ENCODE data around the gene KRT33A.
"Not testable (repeated sequence)": the region's sequence is repeated elsewhere in the genome, so short reads cannot be mapped to it uniquely, and the experiment has no call there.

KRT33A gene

GRCh38 chr17:41360296-41360995 lies 9.8 kb upstream of the KRT33A start:
- DNase-seq: no peak

- no peak for DNase-seq
Measured at GRCh38 chr17:41354536-41354935, 3.9 kb upstream of the KRT33A start.

DNA sequence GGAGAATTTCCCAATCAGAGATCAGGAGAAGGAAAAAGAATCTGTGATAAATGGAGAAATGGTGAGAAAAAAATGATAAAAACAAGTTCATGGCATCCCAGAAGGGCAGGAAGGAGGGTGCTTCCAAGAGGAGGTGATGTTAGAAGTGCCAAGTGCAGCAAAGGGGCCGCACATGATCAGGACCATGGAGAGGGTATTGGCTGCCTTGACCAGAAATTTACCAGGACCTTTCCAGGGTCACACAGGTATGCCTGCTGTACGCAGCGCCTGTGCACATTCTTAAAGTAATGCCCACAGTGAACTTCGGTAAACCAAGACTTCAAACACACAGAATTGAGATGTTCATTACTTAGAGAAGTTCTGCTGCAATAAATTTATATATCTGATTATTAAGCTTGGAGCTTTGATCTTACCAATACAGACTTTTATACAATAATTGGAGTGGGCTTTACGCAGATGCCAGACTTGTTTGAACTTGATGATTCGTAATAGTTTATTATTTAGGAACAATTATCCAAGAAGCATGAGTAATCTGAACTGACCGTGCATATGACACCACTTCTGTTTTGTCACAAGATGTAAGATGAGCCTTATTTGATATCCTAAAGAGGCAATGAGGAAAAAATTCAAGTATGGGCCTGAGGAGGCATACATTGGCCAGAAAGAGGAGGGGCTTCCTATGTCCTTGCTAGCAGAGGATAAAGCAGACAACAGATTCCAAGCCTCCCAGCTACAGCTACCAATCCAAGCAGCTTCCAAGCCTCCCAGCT lies 2.2 kb upstream of the KRT33A start:
- DNase-seq: no peak

DNA sequence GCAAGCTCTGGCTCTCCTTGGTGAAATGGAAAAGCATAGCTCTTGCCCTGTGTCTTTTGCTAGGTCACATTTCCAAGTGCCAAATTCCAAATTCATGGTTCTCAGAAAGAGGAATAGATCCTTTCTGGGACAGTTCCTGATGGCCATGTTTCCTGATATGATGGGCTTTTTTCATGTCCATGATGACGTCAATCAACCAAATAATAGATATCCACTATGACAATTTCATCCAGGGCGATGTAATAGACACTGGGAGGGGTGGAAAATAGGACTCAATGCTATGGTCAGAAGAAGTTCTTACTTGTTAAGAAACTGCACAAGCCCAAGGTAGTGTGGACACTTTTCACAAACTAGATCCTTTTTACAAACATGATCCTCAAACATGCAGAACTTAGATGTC lies 549 bp upstream of the KRT33A start:
- DNase-seq: no peak

DNA sequence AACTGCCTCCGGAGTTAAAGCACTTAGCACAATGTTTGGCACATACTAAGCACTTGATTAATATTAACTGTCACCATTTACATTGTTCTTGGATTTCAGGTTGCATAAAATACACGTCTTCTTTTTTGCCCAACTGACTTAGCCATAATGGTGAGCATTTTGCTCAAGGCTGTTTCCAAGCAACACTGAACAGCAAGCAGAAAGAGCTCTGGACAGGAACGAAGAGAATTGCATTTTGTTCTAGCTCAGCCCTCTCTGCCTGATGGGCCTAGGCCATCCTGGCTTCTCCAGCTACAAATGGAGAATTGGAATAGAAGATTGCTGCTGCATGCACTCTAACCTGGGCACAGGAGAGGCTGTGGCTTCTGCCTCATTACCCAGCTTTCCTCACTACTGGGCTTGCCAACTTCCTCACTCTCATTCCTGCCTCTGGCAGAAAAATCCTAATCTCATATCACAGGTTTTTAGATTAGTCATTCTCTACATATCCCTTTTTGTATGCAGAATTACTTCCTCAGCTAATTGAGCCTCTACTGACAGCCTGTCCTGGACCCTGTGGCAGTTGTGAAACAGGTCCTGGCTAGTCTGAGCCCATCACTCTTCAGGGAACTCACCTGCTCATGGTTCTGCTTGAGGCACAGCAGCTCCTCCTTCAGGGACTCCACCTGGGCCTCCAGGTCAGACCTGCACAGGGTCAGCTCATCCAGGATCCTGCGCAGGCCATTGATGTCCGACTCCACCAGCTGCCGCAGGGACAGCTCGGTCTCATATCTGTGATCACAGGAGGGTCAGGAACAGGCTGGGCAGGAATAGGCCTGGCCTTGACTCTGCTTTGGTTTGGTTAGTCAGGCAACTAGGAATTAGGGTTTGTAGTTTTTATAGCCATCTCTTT lies 2.5 kb downstream of the KRT33A start:
- DNase-seq: no peak

- not testable (repeated sequence) for DNase-seq
Measured at GRCh38 chr17:41346421-41346820, 4.2 kb downstream of the KRT33A start.

DNA sequence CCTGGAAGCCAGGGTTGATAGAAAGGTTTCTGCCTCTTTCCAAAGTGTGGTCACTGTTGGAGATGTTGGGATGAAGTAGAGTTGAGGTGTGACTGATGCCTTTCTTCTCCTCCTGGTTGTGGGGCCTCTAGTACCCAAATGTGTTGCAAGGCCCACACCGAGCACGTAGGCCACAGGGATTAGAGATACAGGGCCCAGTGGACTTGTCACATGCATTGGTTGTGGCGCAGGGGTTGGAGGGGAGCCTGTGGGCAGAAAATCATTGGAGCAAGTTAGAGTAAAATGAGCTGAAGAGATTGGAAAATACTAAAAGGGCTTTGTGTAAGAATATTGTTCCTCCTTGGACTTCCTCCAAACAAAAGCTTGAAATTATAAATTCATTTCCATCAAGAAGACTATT lies 4.6 kb downstream of the KRT33A start:
- DNase-seq: no peak

DNA sequence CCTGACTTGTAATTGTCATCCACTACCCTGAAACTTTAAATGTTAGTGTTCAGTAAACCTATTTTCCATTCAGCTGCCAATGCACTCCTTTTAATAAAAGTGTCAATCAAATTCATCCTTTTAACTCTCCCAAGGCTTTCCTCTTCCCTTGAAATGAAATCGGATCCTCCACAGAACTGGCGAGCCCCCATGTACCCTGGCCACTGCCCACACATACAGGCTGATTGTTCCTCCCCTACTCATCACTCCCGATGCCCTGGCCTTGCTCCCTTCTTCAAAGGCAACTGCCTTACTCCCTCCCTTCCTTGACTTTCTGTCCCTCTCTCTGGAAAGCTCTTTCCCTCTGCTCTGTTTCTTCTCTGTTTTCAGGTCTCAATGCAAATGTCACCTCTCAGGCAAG lies 7.6 kb downstream of the KRT33A start:
- no peak for DNase-seq

- peak; percentile 77 for DNase-seq
Measured at GRCh38 chr17:41340934-41341861, 9.4 kb downstream of the KRT33A start.

DNA sequence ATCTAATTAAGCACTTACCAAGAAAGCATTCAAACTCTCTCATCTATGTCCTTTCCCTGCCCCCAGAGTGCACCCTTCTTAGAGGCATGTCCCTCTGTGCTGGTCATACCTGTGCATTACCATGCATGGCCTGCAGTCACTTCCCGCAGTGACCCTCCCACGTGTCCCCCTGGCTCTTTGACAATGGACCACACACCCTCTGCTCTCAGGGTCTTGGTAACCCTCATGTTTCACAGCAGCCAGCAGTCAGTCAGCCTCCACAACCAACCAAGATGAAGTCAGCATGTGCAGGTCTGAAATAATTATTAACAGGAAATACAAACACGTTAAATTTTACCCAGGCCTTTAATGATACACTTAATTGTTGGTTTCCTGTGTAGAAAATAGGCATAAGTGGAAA lies 10.1 kb downstream of the KRT33A start:
- DNase-seq: no peak

DNA sequence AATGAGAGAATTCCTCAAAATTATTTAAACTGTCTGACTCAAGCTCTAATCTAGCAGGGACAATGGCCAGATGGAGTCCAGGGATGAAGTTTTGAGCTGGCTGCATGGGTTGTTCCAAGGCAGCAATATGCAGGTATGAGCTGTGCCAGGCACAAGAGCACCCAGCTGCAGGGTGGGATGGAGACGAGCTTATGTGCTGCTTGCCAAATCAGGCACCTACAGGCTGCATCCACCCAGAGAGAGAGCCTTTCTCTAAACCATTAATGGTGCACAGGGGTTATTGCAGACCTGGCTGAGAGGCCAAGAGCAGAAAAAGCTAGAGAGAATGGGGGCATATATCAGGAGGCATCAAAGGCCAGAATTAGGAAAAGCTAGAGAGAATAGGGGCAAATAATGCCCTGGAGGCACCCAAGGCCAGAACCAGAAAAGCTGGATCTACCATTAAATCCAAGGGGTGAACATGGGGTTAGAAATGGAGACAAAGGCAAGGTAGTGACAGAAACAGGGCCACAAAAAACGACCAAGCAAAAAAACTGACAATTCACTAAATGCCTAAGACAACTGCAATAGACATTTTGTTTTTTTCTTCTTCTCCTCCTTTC lies 11.0 kb downstream of the KRT33A start:
- no peak for DNase-seq

- peak; percentile 42 for DNase-seq
Measured at GRCh38 chr17:41338961-41339485, 11.6 kb downstream of the KRT33A start.

DNA sequence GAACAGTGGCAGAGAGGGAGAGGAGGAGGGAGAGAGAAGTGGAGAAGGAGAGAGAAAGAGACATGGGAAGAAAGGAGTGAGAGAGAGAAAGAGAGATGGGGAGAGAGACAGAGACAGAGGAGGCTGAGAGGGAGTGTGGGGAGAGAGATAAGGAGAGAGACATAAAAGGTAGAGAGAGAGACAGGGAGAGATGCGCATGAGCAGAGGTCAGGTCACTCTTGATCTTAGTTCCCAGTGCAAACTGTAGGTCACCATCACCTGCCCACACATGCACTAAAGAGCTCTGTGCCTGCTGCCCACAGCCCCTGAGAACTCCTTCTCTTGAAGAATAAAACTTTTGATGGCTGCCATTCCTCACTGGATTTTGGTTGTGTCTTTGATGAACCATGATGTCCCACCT lies 14.9 kb downstream of the KRT33A start:
- DNase-seq: no peak

DNA sequence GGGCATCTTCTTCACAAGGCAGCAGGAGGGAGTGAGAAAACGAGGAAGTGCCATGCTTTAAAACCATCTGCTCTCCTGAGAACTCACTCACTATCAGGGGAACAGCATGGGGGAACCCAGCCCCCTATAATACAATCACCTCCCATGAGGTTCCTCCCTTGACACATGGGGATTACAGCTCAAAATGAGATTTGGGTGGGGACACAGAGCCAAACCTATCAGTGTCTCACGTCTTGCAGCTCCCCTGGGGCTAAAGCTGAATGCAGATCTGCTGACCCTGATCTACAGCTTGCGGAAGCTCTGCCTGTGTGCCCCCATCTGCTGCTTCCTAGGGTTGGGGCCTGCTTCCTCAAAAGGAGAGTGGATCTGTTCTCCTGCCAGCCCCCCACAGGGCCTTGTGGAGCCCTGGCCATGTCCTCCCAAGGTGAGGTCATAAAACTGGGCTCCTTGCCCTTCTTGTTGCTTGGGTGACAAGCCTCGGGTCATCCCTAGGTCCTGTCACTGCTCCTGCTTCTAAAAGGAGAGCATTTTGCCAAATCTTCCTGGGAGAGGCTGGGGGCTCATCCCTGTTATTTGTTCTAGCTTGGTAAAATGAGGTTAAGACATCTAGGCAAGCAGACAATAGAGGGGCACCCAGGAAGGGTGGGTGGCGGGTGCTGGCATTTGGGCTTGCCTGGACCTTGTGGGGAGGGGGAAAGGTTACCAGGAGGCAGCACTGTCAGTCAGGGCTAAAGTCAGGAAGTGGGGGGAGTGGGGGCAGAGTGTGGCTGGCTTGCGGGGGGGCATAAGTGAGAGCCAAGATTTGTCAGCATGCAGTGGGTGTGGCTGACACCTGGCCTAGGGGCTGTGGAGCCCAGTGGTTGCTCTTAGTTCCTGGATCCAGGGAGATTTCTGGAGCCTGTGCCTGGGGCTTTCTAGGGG lies 16.0 kb downstream of the KRT33A start:
- DNase-seq: peak; percentile 34

GRCh38 chr17:41333836-41334235 lies 16.8 kb downstream of the KRT33A start:
- DNase-seq: no peak

DNA sequence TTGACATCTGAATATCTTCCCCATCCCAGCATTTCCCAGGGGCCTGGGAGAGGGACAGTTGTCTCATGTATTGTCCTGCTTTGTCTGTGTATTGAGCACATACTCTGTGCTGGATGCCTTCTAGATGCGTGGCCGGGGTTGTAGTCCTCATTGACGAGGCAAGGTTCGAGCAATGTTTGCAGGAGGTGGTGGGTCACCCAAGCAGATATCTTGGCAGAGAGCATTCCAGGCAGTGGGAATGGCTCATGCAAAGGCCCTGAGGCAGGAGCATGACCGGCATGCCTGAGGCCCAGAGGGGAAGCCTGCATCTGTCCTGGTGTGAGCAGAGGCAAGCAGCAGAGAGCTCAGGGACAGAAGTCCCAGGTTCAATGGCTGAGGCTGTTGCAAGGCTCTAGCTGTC lies 17.5 kb downstream of the KRT33A start:
- no peak for DNase-seq

- DNase-seq: no peak
Measured at GRCh38 chr17:41332239-41332638, 18.4 kb downstream of the KRT33A start.

DNA sequence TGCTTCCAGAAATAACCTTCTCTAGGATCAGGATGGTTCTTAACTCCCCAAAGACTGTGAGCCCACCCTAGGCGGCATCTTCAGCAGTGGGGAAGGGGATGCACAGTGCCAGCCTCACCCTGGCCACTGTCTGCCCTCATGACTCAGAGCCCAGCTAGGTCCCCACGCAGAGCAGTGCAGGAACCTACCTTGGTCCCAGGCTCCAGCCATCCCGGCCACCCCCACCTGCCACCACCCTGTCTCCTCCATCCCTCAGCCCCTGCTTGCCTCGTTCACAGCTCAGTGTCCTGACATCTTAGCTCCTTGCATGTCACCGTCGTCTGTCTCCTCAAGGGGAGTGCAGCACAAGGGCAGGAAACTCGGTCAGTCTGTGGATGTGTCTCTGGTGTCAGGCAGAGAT lies 19.0 kb downstream of the KRT33A start:
- DNase-seq: no peak

DNA sequence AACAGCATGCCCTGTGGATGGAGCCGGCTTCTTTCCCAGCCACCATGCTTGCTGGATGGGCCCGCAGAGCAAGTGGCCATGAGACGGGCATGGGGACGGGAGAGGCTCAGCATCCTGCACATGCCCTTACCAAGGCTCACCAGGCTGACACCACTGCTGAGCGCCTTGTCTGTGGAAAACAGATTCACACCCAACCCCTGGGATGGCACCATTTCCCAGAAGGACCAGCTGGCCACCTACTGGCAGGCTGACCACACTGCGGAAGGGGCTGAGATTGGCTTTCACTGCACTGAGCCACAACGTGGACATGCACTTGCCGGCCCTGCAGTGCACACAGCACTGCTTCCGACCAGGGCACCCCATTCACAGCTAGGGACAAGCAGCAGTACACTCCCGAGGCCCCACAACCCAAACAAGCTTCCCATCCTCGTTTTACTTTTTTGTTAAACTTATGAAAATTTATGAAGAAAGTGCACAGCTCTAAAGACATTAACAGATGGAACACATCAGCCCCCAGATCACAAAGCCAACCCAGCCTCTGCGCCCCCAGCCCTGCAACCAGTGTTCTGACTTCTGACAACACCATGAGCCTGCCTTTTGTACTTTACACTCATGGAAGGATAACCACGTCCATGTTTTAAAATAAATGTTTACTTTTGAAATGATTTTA lies 21.2 kb downstream of the KRT33A start:
- DNase-seq: peak; percentile 33

DNA sequence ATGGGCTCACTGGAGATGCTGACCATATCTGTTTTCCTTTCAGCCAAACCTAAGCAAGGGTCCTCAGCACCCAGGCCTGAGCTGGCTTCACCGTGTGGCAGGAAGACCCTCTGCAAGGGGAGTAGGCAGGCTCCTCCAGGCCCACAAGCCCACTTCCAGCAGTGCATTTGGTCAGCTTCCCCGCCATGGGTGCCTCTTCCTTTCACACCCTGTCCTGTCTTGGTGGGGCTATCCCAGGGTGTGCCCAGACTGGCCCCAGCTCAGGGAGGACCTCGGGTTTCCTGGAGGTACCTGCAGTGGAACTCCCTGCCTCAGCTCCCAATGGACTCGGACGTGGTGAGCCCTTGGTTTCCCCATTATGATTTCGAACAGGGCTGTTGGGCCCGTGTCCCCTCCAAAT lies 22.4 kb downstream of the KRT33A start:
- DNase-seq: no peak

All from CD4-positive, alpha-beta T cell treated with Interleukin-6 for 4 hours (primary cell).